ENCODE results near the gene TMEM204.
"Not testable (repeated sequence)": the region's sequence is repeated elsewhere in the genome, so short reads cannot be mapped to it uniquely, and the experiment has no call there.

Gene TMEM204

GRCh38 chr16:1595511-1595910, 62.0 kb downstream of the TMEM204 start:
- DNase-seq (ENCODE audit: low read depth) = not testable (repeated sequence)

- DNase-seq (ENCODE audit: low read depth) = no peak
Observed at GRCh38 chr16:1596516-1596915, 63.0 kb downstream of the TMEM204 start.

GRCh38 chr16:1597154-1597553, 63.7 kb downstream of the TMEM204 start:
- no peak for DNase-seq (ENCODE audit: low read depth)

DNA sequence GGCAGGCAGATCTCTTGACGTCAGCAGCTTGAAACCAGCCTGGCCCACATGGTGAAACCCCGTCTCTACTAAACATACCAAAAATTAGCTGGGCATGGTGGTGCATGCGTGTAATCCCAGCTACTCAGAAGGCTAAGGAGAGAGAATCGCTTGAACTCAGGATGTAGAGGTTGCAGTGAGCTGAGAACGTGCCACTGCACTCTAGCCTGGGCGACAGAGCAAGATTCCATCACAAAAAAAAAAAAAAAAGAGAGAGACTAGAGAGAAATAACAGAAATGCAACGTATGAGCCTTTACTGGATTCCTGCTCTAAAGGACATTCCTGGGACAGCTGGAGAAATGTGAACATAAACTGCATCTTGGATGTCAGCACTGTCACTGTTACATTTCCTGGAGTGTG, 67.6 kb downstream of the TMEM204 start:
- no peak for DNase-seq (ENCODE audit: low read depth)

DNA sequence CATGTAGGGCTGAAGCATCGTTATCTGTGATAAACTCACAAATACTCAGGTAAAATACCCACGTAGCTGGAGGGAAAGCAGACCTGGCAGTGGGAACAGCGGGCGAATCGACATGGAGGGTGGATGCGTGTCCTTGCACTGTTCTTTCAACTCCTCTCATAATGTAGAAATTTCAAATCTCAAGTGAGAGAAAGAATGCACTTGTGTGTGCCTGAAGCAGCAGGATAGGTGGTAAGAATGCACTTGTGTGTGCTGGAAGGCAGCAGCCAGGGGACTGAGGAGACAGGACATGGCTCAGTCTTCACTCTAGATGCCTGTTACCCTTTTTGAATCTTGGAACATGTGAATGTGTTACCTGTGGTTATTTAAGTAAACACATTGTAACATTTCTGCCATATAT, 68.0 kb downstream of the TMEM204 start:
- DNase-seq (ENCODE audit: low read depth) = no peak

DNA sequence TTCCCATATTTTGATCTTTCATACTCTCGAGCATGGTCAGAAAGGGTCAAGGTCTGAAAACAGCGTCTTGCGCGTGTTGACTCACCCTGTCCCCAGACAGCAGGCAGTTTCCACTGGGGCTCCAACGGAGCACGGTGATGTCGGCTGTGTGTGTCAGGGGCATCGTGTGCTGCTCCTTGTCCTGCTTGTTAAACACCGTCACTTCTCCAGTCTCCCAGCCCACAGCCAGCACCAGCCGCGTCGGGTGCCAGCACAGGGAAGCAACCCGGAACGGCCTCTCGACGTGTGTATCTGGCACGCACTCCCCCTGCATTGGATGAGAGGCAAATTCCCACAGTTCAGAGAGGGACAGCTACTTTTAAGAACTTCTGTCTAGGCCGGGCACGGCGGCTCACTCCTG, 68.8 kb downstream of the TMEM204 start:
- DNase-seq (ENCODE audit: low read depth) = no peak
